ENCODE results near the gene TOMM22.

The TOMM22 gene

GRCh38 chr22:38715852-38716251, 34.1 kb downstream of the TOMM22 start:
- DNase-seq, result no peak

GRCh38 chr22:38716271-38716670, 34.5 kb downstream of the TOMM22 start:
- no peak for DNase-seq

- DNase-seq, result no peak
These were observed 35.1 kb downstream of the TOMM22 start for GRCh38 chr22:38716826-38717225.

- no peak for DNase-seq
These were observed 35.5 kb downstream of the TOMM22 start for GRCh38 chr22:38717244-38717643.

- no peak for DNase-seq
These were observed 36.7 kb downstream of the TOMM22 start for GRCh38 chr22:38718414-38718813.

GRCh38 chr22:38719196-38719595, 37.4 kb downstream of the TOMM22 start:
- no peak for DNase-seq

- DNase-seq, result no peak
These were observed 38.6 kb downstream of the TOMM22 start for GRCh38 chr22:38720350-38720749.

- DNase-seq, result no peak
These were observed 39.8 kb downstream of the TOMM22 start for GRCh38 chr22:38721551-38721950.

- no peak for DNase-seq
These were observed 42.4 kb downstream of the TOMM22 start for GRCh38 chr22:38724176-38724575.

GRCh38 chr22:38724926-38725571, 43.3 kb downstream of the TOMM22 start:
- DNase-seq, result no peak

- no peak for DNase-seq
These were observed 44.3 kb downstream of the TOMM22 start for GRCh38 chr22:38725900-38726655.

- DNase-seq, result no peak
These were observed 45.4 kb downstream of the TOMM22 start for GRCh38 chr22:38727123-38727522.

GRCh38 chr22:38727530-38728451, 46.0 kb downstream of the TOMM22 start:
- no peak for DNase-seq

GRCh38 chr22:38728871-38729796, 47.4 kb downstream of the TOMM22 start:
- no peak for DNase-seq

GRCh38 chr22:38729946-38730345, 48.2 kb downstream of the TOMM22 start:
- DNase-seq, result no peak

GRCh38 chr22:38730411-38730871, 48.7 kb downstream of the TOMM22 start:
- DNase-seq, result no peak

- no peak for DNase-seq
These were observed 50.0 kb downstream of the TOMM22 start for GRCh38 chr22:38731703-38732161.

- DNase-seq, result no peak
These were observed 50.6 kb downstream of the TOMM22 start for GRCh38 chr22:38732251-38732815.

GRCh38 chr22:38733329-38733723, 51.6 kb downstream of the TOMM22 start:
- peak; percentile 66 for DNase-seq

- no peak for DNase-seq
These were observed 52.1 kb downstream of the TOMM22 start for GRCh38 chr22:38733724-38734381.

GRCh38 chr22:38734421-38735100, 52.8 kb downstream of the TOMM22 start:
- DNase-seq, result no peak
